T-helper 2 cell treated with Interferon-gamma antibody and Interleukin-4, amounts not matched to agents 5 μg/mL and 100 μg/mL, for 36 hours (primary cell): ENCODE measurements around the gene CD40.

Source experiments
- DNase-seq: peaks from one replicate; pipeline ENCODE4 v3.0.0; 2021; ENCODE audit warnings: low spot score
- H3K27ac Mint-ChIP-seq: one replicate; pipeline ENCODE4 v1.8.0; 2021; ENCODE audit warnings: mild to moderate bottlenecking, mixed read lengths
- H3K27me3 Mint-ChIP-seq: one replicate; pipeline ENCODE4 v1.8.0; 2021; ENCODE audit warnings: low read depth, mixed read lengths
- H3K36me3 Mint-ChIP-seq: one replicate; pipeline ENCODE4 v1.8.0; 2021; ENCODE audit warnings: low read depth, mixed read lengths
- H3K4me1 Mint-ChIP-seq: one replicate; pipeline ENCODE4 v1.8.0; 2021; ENCODE audit warnings: low read depth, mixed read lengths
- H3K4me3 Mint-ChIP-seq: one replicate; pipeline ENCODE4 v1.8.0; 2022; ENCODE audit warnings: mild to moderate bottlenecking, moderate library complexity, mixed read lengths
- H3K9me3 Mint-ChIP-seq: one replicate; pipeline ENCODE4 v1.8.0; 2021; ENCODE audit warnings: mixed read lengths

Gene CD40

DNA sequence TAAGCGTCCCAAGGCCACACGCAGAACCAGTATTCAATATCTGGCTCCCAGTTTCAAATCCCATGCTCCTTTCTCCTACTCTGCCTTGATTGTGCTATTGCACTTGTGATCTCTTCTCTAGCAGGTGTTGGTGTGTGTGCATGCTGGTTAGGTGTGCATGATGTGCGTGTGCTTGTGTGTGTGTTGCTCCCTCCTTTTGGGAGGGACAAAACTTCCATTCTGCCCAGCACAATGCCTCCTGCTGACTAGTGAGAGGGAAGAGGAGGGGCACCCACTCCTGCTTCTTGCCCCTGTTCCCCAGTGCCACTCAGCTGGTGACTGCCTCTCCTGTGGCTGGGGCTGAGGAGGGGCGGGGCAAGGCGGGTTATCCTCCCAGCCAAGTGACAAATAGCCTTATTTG lies 19.7 kb downstream of the CD40 start:
- Mint-ChIP-seq H3K27ac (no peak overlapping the region), H3K4me3 (no peak overlapping the region), H3K9me3 (no peaks in the 10 kb centered on the region), H3K27me3 (peaks cover 11% of the 10 kb centered on the region), H3K36me3 (no peaks in the 10 kb centered on the region), H3K4me1 (no peaks in the 10 kb centered on the region)
- DNase-seq, result no peak

DNA sequence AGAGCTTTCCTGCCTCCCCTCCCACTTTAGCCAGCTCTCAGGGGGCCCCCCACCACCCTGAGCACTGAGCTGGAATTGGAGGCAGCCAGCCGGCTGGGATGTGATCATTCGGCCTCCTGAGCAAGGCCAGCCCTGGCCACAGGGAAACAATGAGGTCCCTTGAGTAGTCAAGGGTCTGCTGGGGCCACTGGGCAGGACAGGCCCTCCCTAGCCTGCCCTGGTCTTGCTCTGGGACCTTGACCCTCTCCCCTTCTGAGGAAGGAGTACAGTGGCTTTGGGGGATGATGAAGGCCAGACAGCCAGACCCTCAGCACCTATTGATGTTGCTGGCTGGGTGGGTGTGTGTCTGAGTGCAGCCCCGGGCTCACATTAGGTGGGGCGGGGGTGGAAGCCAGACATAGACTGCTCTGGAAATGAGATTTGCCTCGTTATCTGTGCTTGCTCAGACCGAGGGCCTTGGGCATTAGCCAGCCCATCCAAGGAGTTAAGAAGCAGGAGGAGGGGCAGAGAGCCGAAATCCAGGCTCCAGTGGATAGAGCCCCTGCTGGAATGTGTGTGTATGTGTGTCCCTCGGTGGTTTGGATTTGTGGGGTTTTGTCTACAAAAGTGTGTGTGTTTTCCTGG lies 21.3 kb downstream of the CD40 start:
- no peaks in the 10 kb centered on the region for H3K4me1 Mint-ChIP-seq
- H3K36me3 Mint-ChIP-seq, result no peaks in the 10 kb centered on the region
- H3K4me3 Mint-ChIP-seq, result no peak overlapping the region
- H3K27ac Mint-ChIP-seq, result no peak overlapping the region
- no peaks in the 10 kb centered on the region for H3K9me3 Mint-ChIP-seq
- DNase-seq, result no peak
- peaks cover 11% of the 10 kb centered on the region for H3K27me3 Mint-ChIP-seq

DNA sequence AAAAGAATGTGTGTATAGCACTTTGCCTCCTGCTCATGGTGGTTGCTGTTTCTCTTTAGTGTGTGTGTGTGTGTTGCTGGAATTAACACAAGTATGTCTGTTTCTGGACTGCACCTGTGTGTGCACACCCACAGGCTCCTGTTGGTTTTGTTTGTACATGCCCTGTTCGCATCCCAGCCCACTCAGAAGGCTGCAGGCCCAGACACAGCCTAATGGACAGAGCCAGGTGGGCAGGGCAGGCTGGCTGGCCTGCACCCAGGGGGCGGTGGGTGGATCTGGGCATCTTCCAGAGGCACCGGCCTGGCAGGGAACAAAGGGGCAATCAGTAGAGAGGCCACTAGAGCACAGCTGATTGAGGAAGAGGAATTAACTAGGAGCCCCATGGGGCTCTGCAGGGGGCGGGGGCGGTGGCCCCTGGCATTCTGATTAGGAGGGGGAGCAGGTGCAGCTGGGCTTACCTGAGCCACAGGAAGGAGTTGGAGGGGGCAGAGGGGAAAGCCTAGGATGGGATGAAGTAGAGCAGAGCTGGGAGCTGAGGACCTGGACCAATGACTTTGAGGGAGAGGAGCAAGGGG lies 21.9 kb downstream of the CD40 start:
- Mint-ChIP-seq H3K36me3 (no peaks in the 10 kb centered on the region), H3K4me3 (no peak overlapping the region), H3K27me3 (peaks cover 11% of the 10 kb centered on the region), H3K9me3 (no peaks in the 10 kb centered on the region), H3K27ac (no peak overlapping the region), H3K4me1 (no peaks in the 10 kb centered on the region)
- no peak for DNase-seq

DNA sequence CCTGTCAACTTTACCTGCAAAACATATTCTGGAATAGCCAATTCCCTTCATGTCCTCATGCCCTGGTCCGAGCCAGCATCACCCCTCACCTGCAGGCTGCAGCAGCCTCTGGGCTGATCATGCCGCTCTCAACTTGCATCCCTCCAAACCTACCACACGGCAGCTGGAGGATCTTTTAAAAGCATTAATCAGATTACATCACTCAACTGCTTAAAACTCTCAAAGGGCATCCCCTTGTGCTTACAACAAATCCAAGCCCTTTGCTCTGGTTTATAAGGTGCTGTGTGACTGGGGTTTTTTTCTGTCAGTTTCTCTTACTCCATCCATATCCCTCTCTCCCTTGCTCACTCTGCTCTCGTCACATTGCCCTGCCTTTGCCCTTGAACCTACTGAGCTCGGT lies 24.0 kb downstream of the CD40 start:
- DNase-seq, result no peak
- H3K27ac Mint-ChIP-seq, result no peak overlapping the region
- no peaks in the 10 kb centered on the region for H3K4me1 Mint-ChIP-seq

DNA sequence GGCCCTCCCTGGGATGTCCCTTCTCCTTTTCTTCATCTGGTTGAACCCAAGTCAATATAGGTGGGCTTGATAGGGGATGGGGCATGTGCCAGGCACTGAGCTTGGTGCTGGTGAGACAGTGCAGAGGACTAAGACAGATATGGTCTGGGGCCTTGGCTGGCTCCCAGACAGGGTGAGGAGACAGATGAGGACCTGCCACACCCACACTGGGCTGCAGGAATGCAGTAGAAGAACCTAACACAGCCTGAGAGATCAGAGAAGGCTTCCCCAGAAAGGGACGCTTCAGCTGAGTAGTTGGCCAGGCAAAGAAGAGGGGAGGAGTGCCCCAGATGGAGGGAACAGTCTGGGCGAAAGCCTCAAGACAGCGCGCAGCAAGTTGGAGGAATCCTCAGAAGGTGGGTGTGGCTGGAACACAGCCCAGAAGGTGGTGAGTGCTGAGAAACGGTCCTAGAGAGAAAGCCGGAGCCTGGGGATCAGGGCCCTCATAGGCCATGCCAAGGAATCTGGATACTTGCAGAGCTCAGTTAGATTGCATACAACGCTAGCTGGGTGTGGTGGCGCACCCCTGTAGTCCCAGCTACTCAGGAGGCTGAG lies 26.4 kb downstream of the CD40 start:
- no peaks in the 10 kb centered on the region for H3K9me3 Mint-ChIP-seq
- H3K27me3 Mint-ChIP-seq, result peaks cover 11% of the 10 kb centered on the region
- DNase-seq, result no peak
- H3K36me3 Mint-ChIP-seq, result no peaks in the 10 kb centered on the region
- H3K4me1 Mint-ChIP-seq, result no peaks in the 10 kb centered on the region
- no peak overlapping the region for H3K4me3 Mint-ChIP-seq
- H3K27ac Mint-ChIP-seq, result no peak overlapping the region

More for the DNA sequence above, 24.0 kb downstream of the CD40 start:
- H3K9me3 Mint-ChIP-seq, result no peaks in the 10 kb centered on the region
- H3K4me3 Mint-ChIP-seq, result no peak overlapping the region
- H3K36me3 Mint-ChIP-seq, result no peaks in the 10 kb centered on the region
- peaks cover 11% of the 10 kb centered on the region for H3K27me3 Mint-ChIP-seq

DNA sequence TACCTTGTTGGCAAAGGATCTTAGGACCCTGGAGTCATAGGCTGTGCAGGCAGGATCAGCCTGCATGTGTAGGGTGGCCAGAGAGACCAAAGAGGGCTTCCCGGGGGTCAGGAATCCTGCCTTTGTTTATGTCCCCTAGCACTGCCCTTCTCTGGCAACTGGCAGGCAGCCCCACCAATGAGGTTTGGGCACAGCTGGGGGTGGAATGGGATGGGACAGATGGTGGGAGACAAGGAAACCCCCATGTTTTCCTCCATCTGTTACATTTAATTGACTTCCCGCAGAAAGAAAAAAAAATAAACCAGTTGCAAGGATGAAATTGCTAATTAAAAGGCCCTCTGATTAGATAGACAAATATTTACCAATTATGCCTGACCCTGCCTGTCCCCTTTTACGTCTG lies 27.6 kb downstream of the CD40 start:
- Mint-ChIP-seq H3K36me3 (no peaks in the 10 kb centered on the region), H3K27ac (no peak overlapping the region), H3K27me3 (peaks cover 11% of the 10 kb centered on the region), H3K4me1 (no peaks in the 10 kb centered on the region), H3K9me3 (no peaks in the 10 kb centered on the region), H3K4me3 (no peak overlapping the region)
- no peak for DNase-seq

DNA sequence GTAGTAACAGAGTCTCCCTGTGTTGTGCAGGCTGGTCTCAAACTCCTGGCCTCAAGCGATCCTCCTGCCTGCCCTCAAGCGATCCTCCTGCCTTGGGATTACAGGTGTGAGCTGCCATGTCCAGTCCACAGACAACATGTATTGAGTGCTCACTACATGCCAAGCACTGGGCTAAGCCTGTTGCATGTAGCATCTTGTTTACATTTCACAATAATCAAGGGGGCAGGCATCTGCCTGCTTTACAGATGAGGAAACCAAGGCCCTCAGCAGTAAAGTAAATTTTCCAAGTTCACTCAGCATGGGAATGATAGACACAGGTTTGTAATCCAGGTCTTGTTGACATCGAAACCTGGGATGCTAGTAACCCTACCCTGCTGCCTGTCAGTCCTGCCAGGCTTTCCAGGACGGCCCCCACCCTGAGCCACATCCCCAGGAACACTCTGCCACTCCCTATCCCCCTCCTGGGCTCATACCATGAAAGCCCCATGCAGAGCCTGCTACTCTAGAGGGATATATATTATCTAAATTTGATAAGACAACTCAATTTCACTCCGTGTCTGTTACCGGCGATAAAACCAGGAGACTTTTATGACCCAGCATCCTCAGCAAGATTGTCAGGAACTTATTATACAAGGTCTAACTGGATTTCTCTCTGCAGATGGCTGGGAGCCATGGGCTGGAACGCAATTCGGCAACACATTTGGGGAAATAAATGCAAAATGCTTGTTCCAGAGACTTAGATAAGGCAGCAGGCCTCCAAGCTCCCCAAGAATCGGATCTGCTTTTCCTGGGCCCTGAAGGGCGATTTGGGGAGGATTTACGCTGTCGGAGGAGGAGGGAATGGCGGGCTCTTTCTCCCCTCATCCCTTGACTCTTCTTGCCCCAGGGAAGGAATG lies 30.4 kb downstream of the CD40 start:
- H3K27me3 Mint-ChIP-seq, result peaks cover 4% of the 10 kb centered on the region
- DNase-seq, result no peak
- no peaks in the 10 kb centered on the region for H3K4me1 Mint-ChIP-seq
- H3K36me3 Mint-ChIP-seq, result no peaks in the 10 kb centered on the region
- H3K27ac Mint-ChIP-seq, result no peak overlapping the region
- H3K4me3 Mint-ChIP-seq, result no peak overlapping the region
- H3K9me3 Mint-ChIP-seq, result no peaks in the 10 kb centered on the region

DNA sequence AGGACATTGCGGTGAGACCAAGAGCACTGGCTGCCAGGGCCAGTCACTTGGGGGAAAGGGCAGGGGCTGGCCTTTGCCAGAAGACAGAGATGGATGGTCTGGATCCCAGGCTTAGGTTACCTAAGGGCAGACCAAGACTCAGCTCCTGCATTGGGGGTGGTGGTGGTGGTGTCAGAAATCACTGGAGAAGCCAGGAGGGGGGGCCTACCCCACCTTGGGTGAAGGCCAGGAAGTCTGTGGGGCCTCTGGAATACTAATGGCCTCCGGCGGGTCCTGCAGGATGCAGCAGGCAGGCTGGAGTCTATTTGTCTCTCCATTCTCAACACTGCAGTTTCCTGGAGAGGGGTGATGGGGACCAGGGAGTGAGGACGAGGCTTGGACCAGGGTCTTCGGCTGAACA lies 32.8 kb downstream of the CD40 start:
- Mint-ChIP-seq H3K4me3 (no peak overlapping the region), H3K4me1 (no peaks in the 10 kb centered on the region), H3K27me3 (peaks cover 4% of the 10 kb centered on the region), H3K36me3 (no peaks in the 10 kb centered on the region), H3K9me3 (no peaks in the 10 kb centered on the region), H3K27ac (no peak overlapping the region)
- DNase-seq, result no peak

DNA sequence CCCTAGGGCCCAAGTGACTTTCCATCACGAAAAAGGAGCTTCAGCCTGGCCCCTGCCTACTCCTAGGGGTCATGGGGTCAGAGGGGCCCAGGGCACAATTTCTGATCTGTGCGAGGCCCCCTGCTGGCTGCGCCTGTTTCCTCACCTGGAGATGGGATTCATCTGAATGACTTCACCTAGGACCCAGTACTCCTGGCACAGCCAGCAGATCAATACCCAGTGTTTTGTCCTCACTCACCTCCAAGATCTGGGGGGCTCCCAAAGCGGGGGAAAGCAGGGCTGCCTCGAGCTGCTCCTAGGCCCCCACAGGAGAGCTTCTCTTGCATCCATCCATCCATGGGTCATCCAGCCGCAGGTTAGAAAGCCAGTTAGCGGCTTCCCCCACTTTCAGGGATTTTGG lies 33.8 kb downstream of the CD40 start:
- Mint-ChIP-seq H3K4me3 (no peak overlapping the region), H3K27ac (no peak overlapping the region), H3K9me3 (no peaks in the 10 kb centered on the region), H3K27me3 (peaks cover 3% of the 10 kb centered on the region), H3K36me3 (no peaks in the 10 kb centered on the region), H3K4me1 (no peaks in the 10 kb centered on the region)
- peak; percentile 5 for DNase-seq

DNA sequence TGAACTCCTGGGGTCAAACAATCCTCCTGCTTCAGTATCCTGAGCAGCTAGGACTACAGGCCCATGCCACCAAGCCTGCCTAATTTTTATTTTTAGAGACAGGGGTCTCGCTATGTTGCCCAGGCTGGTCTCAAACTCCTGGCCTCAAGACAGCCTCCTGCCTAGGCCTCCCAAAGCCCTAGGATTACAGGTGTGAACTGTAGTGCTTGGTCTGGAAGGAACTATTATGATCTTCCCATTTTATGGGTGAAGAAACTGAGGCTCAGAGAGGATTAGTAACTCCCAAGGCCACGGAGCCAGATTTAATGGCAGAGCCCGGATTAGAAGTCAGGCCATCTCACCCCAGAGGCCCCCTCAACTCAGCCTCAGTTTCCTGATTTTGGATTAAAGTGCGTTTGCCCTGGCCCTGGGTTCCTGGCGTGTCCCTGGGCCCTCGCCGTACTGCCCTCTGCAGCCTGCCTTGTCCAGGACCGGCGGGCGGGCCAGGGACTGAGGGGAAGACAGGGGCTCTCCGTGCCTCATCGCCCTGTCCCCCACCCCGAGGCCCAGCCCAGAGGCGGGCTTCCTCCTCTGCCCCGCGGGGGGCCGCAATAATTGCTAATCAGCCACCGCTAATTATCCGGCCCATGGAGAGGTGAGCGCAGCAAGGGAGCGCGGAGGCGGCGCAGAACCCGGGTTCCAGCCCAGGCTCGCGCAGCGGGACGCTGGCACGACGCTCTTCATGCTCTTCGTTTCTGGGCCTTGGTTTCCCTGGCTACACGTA lies 34.9 kb downstream of the CD40 start:
- H3K27me3 Mint-ChIP-seq, result peaks cover 3% of the 10 kb centered on the region
- no peak for DNase-seq
- no peak overlapping the region for H3K27ac Mint-ChIP-seq
- H3K9me3 Mint-ChIP-seq, result no peaks in the 10 kb centered on the region
- no peaks in the 10 kb centered on the region for H3K4me1 Mint-ChIP-seq
- no peaks in the 10 kb centered on the region for H3K36me3 Mint-ChIP-seq
- no peak overlapping the region for H3K4me3 Mint-ChIP-seq

DNA sequence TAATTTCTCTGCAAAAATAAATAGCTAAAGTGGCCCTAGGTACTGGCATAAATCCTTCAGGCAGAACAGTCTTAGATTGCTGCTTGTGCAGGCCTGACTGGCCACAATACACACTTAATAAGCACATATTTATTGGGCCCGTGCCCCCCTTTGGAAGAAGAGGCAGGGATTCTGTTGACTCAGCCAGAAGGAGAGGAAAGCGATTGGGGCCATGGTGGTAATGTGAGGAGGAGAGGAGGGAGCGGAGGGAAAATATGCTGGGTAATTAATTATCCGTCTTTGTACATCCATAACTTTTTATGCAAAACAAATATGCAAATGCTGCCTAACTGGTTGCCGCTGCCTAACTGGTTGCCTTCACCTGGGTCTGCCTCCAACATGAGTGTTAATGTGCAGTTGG lies 36.2 kb downstream of the CD40 start:
- H3K9me3 Mint-ChIP-seq, result no peaks in the 10 kb centered on the region
- H3K4me1 Mint-ChIP-seq, result no peaks in the 10 kb centered on the region
- no peak overlapping the region for H3K27ac Mint-ChIP-seq
- H3K27me3 Mint-ChIP-seq, result peaks cover 3% of the 10 kb centered on the region
- no peaks in the 10 kb centered on the region for H3K36me3 Mint-ChIP-seq
- DNase-seq, result no peak
- H3K4me3 Mint-ChIP-seq, result no peak overlapping the region

DNA sequence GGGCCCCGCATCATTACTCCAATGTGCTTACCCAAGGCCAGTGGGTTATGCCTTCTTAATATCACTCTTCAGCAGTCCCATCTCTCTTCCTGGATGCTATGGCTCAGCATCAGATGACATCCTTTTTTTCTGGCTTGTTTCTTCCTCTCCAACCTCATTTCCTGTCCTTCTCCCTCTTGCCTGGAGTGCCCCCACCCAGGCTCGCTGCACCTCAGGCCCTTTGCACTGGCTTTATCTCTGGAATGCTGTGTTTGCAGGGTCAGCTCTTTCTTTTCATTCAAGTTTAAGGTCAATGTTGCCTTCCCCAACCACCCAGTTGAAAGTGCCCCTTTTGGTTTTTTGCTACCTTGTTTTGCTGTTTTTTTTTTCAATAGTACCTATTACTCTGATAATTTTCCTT lies 36.7 kb downstream of the CD40 start:
- Mint-ChIP-seq H3K9me3 (no peaks in the 10 kb centered on the region), H3K27ac (no peak overlapping the region), H3K4me1 (no peaks in the 10 kb centered on the region), H3K4me3 (no peak overlapping the region), H3K36me3 (no peaks in the 10 kb centered on the region), H3K27me3 (peaks cover 3% of the 10 kb centered on the region)
- no peak for DNase-seq

DNA sequence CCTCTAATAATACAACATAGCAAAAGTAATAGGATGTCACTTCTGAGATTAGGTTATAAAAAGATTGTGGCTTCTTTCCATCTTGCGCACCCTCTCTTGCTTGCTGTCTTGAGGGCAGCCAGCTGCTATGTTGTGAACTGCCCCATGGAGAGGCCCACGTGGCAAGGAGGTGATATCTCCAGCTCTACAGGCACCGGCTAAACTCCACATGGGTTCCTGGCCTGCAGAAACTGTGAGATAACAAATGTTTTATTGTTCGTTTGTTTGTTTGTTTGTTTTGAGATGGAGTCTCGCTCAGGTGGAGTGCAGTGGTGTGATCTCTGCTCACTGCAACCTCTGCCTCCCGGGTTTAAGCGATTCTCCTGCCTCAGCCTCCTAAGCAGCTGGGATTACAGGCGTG lies 38.0 kb downstream of the CD40 start:
- no peak for DNase-seq
- H3K27me3 Mint-ChIP-seq, result peaks cover 3% of the 10 kb centered on the region
- no peak overlapping the region for H3K27ac Mint-ChIP-seq
- no peaks in the 10 kb centered on the region for H3K36me3 Mint-ChIP-seq
- H3K4me1 Mint-ChIP-seq, result no peaks in the 10 kb centered on the region
- H3K9me3 Mint-ChIP-seq, result no peaks in the 10 kb centered on the region
- no peak overlapping the region for H3K4me3 Mint-ChIP-seq
